ENCODE measurements around the gene GPR158. TPM values are rescaled to one million over a fixed set of nuclear protein-coding genes. Genes with fewer than 3 reads are reported as not detected.

Gene GPR158
- total and polyA plus RNA-seq, 7 donors = 0.01 to 0.19 (median 0.06) TPM; not detected in 4

DNA sequence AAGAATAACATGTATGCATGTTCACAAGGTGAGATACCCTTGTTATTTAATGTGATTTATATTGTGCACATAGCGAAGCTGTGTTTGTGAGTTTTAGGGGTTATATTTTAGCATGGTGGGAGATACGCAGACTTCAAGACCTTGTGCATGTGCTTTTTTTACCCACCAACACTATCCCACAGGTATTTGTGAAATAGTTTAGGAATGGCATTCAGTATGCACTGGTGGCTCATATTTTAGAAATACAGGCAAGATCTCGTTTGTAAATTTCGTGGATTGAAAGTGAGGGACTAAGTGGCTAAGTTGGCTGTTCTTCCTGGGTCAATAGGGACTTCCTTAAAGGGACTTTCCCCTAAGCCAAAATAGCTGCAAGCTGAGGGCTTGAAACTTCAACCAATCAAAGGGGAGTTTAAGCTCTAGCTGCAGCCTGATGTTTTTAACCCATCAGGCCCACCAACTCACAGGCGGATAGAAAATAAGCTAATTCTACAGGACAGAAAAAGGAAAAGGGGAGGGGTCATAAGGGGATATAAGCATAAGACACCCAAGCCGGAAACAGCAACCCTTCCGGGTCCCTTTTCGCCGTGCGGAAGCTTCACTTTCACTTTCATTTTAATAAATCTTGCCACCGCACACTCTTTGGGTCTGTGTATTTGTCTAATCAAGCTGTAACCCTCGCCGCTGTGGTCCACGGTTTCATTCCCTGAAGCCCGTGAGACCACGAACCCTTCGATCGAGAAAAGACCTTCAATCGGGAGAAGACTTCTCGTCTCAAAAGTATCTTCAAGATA lies 291.0 kb downstream of the GPR158 start:
- no peak for DNase-seq
- intact Hi-C loops (cut with DNase I) = no loop called here
- no peaks in the 10 kb centered on the region for H3K27me3 ChIP-seq (ENCODE audit: insufficient read depth in 3 of 3, low read length in 2 of 3)
- no peak overlapping the region for H3K4me3 ChIP-seq
- H3K9me3 ChIP-seq = peaks cover 2% of the 10 kb centered on the region
- TF ChIP-seq, protein P1, sequence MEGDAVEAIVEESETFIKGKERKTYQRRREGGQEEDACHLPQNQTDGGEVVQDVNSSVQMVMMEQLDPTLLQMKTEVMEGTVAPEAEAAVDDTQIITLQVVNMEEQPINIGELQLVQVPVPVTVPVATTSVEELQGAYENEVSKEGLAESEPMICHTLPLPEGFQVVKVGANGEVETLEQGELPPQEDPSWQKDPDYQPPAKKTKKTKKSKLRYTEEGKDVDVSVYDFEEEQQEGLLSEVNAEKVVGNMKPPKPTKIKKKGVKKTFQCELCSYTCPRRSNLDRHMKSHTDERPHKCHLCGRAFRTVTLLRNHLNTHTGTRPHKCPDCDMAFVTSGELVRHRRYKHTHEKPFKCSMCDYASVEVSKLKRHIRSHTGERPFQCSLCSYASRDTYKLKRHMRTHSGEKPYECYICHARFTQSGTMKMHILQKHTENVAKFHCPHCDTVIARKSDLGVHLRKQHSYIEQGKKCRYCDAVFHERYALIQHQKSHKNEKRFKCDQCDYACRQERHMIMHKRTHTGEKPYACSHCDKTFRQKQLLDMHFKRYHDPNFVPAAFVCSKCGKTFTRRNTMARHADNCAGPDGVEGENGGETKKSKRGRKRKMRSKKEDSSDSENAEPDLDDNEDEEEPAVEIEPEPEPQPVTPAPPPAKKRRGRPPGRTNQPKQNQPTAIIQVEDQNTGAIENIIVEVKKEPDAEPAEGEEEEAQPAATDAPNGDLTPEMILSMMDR (IDR thresholded peaks at IDR 0.05) = no peak
- H3K27ac ChIP-seq = no peak overlapping the region
- WGBS, 3 donors = 84 to 89% (median 86%) methylated on average over 20 of the region's 20 CpGs
- no peak for ATAC-seq
- no peaks in the 10 kb centered on the region for H3K4me1 ChIP-seq
- H3K36me3 ChIP-seq (ENCODE audit: insufficient read depth in 1 of 2, low read depth in 1 of 2) = no peaks in the 10 kb centered on the region

DNA sequence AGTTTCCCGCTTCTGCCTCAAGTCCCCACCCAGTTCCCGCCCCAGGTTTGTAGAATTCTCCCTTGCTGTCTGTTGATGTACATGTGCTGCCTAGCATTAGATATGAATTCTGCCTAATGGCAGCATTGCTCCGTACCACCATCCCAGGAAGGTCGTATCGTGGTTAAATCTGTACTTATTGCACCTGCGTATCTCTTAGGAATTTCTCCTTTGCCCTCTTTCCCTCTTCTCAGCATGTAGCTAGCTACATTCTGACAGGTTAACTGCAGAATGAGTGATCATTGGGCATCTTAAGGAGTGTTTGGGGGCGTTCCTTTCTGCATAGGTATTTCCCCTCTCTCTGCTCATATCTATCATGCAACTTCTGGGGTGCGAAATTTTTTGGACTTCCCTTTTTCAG lies 293.1 kb downstream of the GPR158 start:
- Histone ChIP-seq H3K36me3 (ENCODE audit: insufficient read depth in 1 of 2, low read depth in 1 of 2) (no peaks in the 10 kb centered on the region), H3K4me3 (no peak overlapping the region), H3K27ac (no peak overlapping the region), H3K4me1 (no peaks in the 10 kb centered on the region), H3K27me3 (ENCODE audit: insufficient read depth in 3 of 3, low read length in 2 of 3) (no peaks in the 10 kb centered on the region), H3K9me3 (peaks cover 2% of the 10 kb centered on the region)
- intact Hi-C loops (cut with DNase I) = no loop called here
- no peak for DNase-seq
- no peak for ATAC-seq
- TF ChIP-seq, protein P1 (IDR thresholded peaks at IDR 0.05) = no peak
- WGBS, 3 donors = 55 to 66% (median 62%) methylated on average over 8 of the region's 8 CpGs

DNA sequence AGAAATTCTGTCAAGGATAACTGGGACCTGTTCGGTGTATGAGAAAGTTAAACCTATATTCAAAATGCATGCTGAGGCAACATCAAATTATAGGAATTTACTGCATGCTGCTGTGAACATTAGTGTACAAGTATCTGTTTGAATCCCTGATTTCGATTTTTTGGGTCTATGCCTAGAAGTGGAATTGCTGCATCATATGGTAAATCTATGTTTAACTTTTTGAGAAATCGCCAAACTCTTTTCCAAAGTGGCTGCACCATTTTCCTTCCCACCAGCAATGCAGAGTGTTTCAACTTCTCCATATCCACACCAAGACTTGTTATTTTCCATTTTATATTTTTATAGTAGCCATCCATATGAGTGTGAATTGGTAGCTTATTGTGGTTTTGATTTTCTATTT lies 306.7 kb downstream of the GPR158 start:
- DNase-seq (no peak), ATAC-seq (no peak)
- H3K9me3 ChIP-seq = peaks cover 3% of the 10 kb centered on the region
- no peak overlapping the region for H3K27ac ChIP-seq
- H3K4me1 ChIP-seq = no peaks in the 10 kb centered on the region
- intact Hi-C loops (cut with DNase I) = no loop called here
- H3K36me3 ChIP-seq (ENCODE audit: insufficient read depth in 1 of 2, low read depth in 1 of 2) = no peaks in the 10 kb centered on the region
- TF ChIP-seq, protein P1 (IDR thresholded peaks at IDR 0.05) = no peak
- H3K27me3 ChIP-seq (ENCODE audit: insufficient read depth in 3 of 3, low read length in 2 of 3) = no peaks in the 10 kb centered on the region
- 77 to 79% (median 79%) methylated on average over 3 of the region's 3 CpGs for WGBS, 3 donors
- no peak overlapping the region for H3K4me3 ChIP-seq

DNA sequence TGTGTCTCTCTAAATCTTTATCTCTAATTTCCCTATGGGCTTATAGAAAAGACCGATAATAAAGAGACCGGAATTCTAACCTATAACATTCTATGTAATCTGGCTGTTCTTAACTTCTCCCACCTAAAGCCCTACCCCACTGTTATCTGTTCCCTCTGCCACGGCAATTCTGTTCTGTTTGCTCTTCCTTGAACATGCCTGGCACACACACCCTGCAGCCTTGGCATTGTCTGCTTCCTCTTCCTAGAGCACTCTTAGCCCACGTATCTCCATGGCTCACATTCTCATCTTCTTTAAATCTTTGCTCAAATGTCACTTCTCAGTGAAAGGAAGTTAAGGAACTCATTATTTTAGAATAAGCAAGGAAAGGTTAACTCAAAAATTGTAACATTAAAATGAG lies 309.2 kb downstream of the GPR158 start:
- no peaks in the 10 kb centered on the region for H3K36me3 ChIP-seq (ENCODE audit: insufficient read depth in 1 of 2, low read depth in 1 of 2)
- no peaks in the 10 kb centered on the region for H3K27me3 ChIP-seq (ENCODE audit: insufficient read depth in 3 of 3, low read length in 2 of 3)
- intact Hi-C loops (cut with DNase I) = no loop called here
- ATAC-seq = no peak
- no peak for DNase-seq
- 81% methylated on average over 4 of the region's 4 CpGs for WGBS, 3 donors
- no peaks in the 10 kb centered on the region for H3K4me1 ChIP-seq
- H3K4me3 ChIP-seq = no peak overlapping the region
- TF ChIP-seq, protein P1 (IDR thresholded peaks at IDR 0.05) = no peak
- H3K27ac ChIP-seq = no peak overlapping the region
- H3K9me3 ChIP-seq = peaks cover 3% of the 10 kb centered on the region

DNA sequence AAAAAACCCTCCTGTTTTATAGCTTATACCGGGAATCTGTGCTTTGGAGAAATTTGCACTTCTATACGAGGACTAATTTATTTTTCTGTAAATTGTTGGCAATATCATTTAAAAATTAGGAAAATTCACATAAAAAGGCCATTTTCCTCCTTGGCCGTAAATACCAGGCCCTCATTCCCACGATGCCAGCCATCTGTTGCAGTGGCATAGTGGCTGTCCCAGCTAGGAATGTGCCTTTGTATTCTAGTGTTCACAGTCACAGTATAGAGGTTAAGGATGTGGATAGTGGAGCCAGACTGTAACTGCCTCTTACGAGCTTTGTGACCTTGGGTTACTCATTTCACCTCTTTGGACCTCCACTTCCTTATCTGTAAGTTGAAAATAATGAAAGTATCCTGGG lies 312.5 kb downstream of the GPR158 start:
- Histone ChIP-seq H3K9me3 (peaks cover 3% of the 10 kb centered on the region), H3K27ac (no peak overlapping the region), H3K4me1 (no peaks in the 10 kb centered on the region), H3K36me3 (ENCODE audit: insufficient read depth in 1 of 2, low read depth in 1 of 2) (no peaks in the 10 kb centered on the region), H3K27me3 (ENCODE audit: insufficient read depth in 3 of 3, low read length in 2 of 3) (no peaks in the 10 kb centered on the region), H3K4me3 (no peak overlapping the region)
- TF ChIP-seq, protein P1 (IDR thresholded peaks at IDR 0.05) = no peak
- ATAC-seq (no peak), DNase-seq (no peak)
- 73 to 81% (median 76%) methylated on average over 5 of the region's 5 CpGs for WGBS, 3 donors
- intact Hi-C loops (cut with DNase I) = no loop called here

All from psoas muscle (tissue), 8 donors.